ENCODE measurements around the gene ESR1. TPM values are rescaled to one million over a fixed set of nuclear protein-coding genes. Genes with fewer than 3 reads are reported as not detected.
"Not testable (repeated sequence)": the region's sequence is repeated elsewhere in the genome, so short reads cannot be mapped to it uniquely, and the experiment has no call there.

ESR1 gene
- total RNA-seq, 1 donor from 2014 or later: 0.05 TPM

DNA sequence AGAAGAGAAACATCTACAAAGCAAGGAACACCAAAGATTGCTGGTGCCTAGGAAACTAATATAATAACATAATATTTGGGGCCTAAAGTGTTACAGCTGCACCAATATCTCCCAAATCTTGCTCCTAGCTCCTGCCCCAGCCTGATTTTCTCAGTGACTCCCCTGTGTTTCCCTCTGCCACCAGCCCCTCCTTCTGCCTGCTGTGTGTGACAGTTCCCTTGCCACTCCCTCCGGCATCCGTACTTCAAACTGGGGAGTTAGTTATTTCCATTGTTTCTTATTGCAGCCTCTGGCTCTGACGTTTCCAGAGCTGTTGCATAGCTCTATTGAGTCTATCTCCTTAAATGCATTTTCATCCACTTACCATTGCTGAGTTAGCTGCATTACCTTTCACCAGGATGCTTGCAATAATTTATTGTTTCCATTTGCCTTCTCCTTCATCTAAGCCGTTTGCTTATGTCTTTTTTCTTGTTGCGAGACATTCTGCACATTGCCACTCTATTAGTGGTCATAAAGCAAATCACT, 43.1 kb downstream of the ESR1 start:
- Mint-ChIP-seq H3K27ac (ENCODE audit: unreplicated experiment) (no peak overlapping the region), H3K4me3 (ENCODE audit: unreplicated experiment) (no peak overlapping the region), H3K4me1 (ENCODE audit: low read depth, unreplicated experiment) (no peaks in the 10 kb centered on the region), H3K9me3 (ENCODE audit: unreplicated experiment) (no peaks in the 10 kb centered on the region), H3K27me3 (ENCODE audit: low read depth, unreplicated experiment) (peaks cover 11% of the 10 kb centered on the region), H3K36me3 (ENCODE audit: low read depth, unreplicated experiment) (no peaks in the 10 kb centered on the region)
- TF ChIP-seq, protein P1, sequence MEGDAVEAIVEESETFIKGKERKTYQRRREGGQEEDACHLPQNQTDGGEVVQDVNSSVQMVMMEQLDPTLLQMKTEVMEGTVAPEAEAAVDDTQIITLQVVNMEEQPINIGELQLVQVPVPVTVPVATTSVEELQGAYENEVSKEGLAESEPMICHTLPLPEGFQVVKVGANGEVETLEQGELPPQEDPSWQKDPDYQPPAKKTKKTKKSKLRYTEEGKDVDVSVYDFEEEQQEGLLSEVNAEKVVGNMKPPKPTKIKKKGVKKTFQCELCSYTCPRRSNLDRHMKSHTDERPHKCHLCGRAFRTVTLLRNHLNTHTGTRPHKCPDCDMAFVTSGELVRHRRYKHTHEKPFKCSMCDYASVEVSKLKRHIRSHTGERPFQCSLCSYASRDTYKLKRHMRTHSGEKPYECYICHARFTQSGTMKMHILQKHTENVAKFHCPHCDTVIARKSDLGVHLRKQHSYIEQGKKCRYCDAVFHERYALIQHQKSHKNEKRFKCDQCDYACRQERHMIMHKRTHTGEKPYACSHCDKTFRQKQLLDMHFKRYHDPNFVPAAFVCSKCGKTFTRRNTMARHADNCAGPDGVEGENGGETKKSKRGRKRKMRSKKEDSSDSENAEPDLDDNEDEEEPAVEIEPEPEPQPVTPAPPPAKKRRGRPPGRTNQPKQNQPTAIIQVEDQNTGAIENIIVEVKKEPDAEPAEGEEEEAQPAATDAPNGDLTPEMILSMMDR (IDR thresholded peaks at IDR 0.05; ENCODE audit: insufficient read depth, low read depth, low read length): no peak
- TF ChIP-seq EZH2 (IDR thresholded peaks at IDR 0.05; ENCODE audit: insufficient read depth, low read length): no peak
- Histone ChIP-seq H3K4me1 (ENCODE audit: insufficient read depth, low read length) (no peaks in the 10 kb centered on the region), H3K36me3 (ENCODE audit: insufficient read depth, low read length) (no peaks in the 10 kb centered on the region), H3K79me2 (ENCODE audit: insufficient read depth, low read length) (no peaks in the 10 kb centered on the region), H3K4me2 (ENCODE audit: low read length) (no peak overlapping the region), H3K9me3 (ENCODE audit: insufficient read depth, low read depth, low read length) (no peaks in the 10 kb centered on the region), H3K9ac (ENCODE audit: low read length) (no peak overlapping the region), H3K27ac (ENCODE audit: low read depth, low read length) (no peak overlapping the region), H3K4me3 (ENCODE audit: insufficient read depth, low read depth, low read length) (no peak overlapping the region), H4K20me1 (ENCODE audit: insufficient read depth, low read length) (no peaks in the 10 kb centered on the region), H3K27me3 (ENCODE audit: insufficient read depth, low read length) (no peaks in the 10 kb centered on the region), H2AFZ (ENCODE audit: low read depth, low read length) (no peak overlapping the region)
- FAIRE-seq: no peak
- DNase-seq (ENCODE audit: low read depth): no peak

DNA sequence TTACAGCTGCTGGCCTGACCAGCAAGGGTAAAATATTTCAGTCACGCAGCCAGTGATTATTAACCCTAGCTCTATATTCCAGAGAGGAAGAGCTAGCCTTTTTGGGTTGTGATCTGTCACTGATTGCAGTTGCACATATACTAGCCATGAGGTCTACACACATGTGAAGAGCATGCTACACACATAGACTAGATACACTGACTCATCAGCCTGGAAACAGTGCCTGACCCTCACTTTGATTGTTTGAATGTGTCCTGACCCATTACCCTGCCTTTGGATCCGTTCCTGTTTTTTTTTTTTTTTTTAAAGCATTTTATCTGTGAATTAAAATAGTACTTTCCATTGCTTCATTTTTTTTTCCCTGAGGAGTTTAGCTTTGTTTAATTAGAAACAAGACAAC, 50.8 kb downstream of the ESR1 start:
- TF ChIP-seq EZH2 (IDR thresholded peaks at IDR 0.05; ENCODE audit: insufficient read depth, low read length): no peak
- TF ChIP-seq, protein P1 (IDR thresholded peaks at IDR 0.05; ENCODE audit: insufficient read depth, low read depth, low read length): no peak
- no peaks in the 10 kb centered on the region for H3K9me3 ChIP-seq (ENCODE audit: insufficient read depth, low read depth, low read length)
- Mint-ChIP-seq H3K9me3 (ENCODE audit: unreplicated experiment) (no peaks in the 10 kb centered on the region), H3K27me3 (ENCODE audit: low read depth, unreplicated experiment) (peaks cover 13% of the 10 kb centered on the region), H3K36me3 (ENCODE audit: low read depth, unreplicated experiment) (no peaks in the 10 kb centered on the region), H3K27ac (ENCODE audit: unreplicated experiment) (no peak overlapping the region), H3K4me3 (ENCODE audit: unreplicated experiment) (no peak overlapping the region), H3K4me1 (ENCODE audit: low read depth, unreplicated experiment) (no peaks in the 10 kb centered on the region)
- no peaks in the 10 kb centered on the region for H3K4me1 ChIP-seq (ENCODE audit: insufficient read depth, low read length)
- DNase-seq (ENCODE audit: low read depth) (no peak), FAIRE-seq (peak; percentile 58)
- H2AFZ ChIP-seq (ENCODE audit: low read depth, low read length): no peak overlapping the region
- no peak overlapping the region for H3K4me2 ChIP-seq (ENCODE audit: low read length)
- no peaks in the 10 kb centered on the region for H4K20me1 ChIP-seq (ENCODE audit: insufficient read depth, low read length)
- H3K9ac ChIP-seq (ENCODE audit: low read length): no peak overlapping the region
- H3K27ac ChIP-seq (ENCODE audit: low read depth, low read length): no peak overlapping the region
- no peak overlapping the region for H3K4me3 ChIP-seq (ENCODE audit: insufficient read depth, low read depth, low read length)
- H3K36me3 ChIP-seq (ENCODE audit: insufficient read depth, low read length): no peaks in the 10 kb centered on the region
- H3K27me3 ChIP-seq (ENCODE audit: insufficient read depth, low read length): peaks cover 2% of the 10 kb centered on the region
- no peaks in the 10 kb centered on the region for H3K79me2 ChIP-seq (ENCODE audit: insufficient read depth, low read length)

DNA sequence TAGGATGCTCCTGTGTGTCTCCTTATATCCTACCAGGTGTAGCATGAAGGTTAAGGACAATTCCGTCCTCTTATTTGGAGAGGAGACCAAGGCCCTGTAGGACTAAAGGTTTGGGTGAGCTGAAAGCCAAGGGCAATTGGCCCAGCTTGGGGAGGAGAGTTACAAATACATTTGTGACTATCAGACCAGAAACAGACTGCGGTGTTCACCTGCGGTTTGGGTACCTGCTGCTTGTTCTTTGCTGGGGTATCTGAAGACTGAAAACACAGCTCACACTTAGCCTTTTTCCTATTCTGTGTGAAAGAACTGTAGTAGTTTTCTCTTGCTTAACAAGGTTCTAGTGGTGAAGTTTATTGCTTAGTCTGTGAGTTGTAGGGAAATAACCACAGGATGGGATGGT, 55.0 kb downstream of the ESR1 start:
- no peak overlapping the region for H3K27ac Mint-ChIP-seq (ENCODE audit: unreplicated experiment)
- H3K4me1 ChIP-seq (ENCODE audit: insufficient read depth, low read length): no peaks in the 10 kb centered on the region
- no peak overlapping the region for H2AFZ ChIP-seq (ENCODE audit: low read depth, low read length)

DNA sequence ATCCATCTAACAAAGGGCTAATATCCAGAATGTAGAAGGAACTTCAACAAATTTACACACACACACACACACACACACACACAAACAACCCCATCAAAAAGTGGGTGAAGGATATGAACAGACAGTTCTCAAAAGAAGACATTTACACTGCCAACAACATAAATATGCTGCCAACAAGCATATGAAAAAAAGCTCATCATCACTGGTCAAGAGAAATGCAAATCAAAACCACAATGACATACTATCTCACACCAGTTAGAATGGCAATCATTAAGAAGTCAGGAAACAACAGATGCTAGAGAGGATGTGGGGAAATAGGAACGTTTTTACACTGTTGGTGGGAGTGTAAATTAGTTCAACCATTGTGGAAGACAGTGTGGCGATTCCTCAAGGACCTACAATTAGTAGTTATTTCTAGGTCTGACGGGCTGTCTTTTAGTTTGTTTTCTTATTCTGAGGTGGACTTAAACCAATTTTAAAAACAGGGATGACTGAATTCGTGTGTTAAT, 59.9 kb downstream of the ESR1 start:
- H3K9me3 ChIP-seq (ENCODE audit: insufficient read depth, low read depth, low read length); FAIRE-seq; H3K4me1 Mint-ChIP-seq (ENCODE audit: low read depth, unreplicated experiment); H4K20me1 ChIP-seq (ENCODE audit: insufficient read depth, low read length); H2AFZ ChIP-seq (ENCODE audit: low read depth, low read length); H3K27ac Mint-ChIP-seq (ENCODE audit: unreplicated experiment); H3K9ac ChIP-seq (ENCODE audit: low read length); H3K27ac ChIP-seq (ENCODE audit: low read depth, low read length); H3K79me2 ChIP-seq (ENCODE audit: insufficient read depth, low read length); H3K9me3 Mint-ChIP-seq (ENCODE audit: unreplicated experiment); H3K27me3 ChIP-seq (ENCODE audit: insufficient read depth, low read length); H3K4me3 Mint-ChIP-seq (ENCODE audit: unreplicated experiment); H3K4me3 ChIP-seq (ENCODE audit: insufficient read depth, low read depth, low read length); H3K4me2 ChIP-seq (ENCODE audit: low read length); H3K36me3 Mint-ChIP-seq (ENCODE audit: low read depth, unreplicated experiment); H3K36me3 ChIP-seq (ENCODE audit: insufficient read depth, low read length); DNase-seq (ENCODE audit: low read depth); H3K27me3 Mint-ChIP-seq (ENCODE audit: low read depth, unreplicated experiment); H3K4me1 ChIP-seq (ENCODE audit: insufficient read depth, low read length): not testable (repeated sequence)

More for the DNA sequence above, 55.0 kb downstream of the ESR1 start:
- H3K36me3 ChIP-seq (ENCODE audit: insufficient read depth, low read length): no peaks in the 10 kb centered on the region
- H3K4me2 ChIP-seq (ENCODE audit: low read length): no peak overlapping the region
- H3K27me3 ChIP-seq (ENCODE audit: insufficient read depth, low read length): peaks cover 2% of the 10 kb centered on the region
- DNase-seq (ENCODE audit: low read depth) (no peak), FAIRE-seq (no peak)
- peaks cover 3% of the 10 kb centered on the region for H3K9me3 Mint-ChIP-seq (ENCODE audit: unreplicated experiment)
- peaks cover 15% of the 10 kb centered on the region for H3K27me3 Mint-ChIP-seq (ENCODE audit: low read depth, unreplicated experiment)
- H3K9me3 ChIP-seq (ENCODE audit: insufficient read depth, low read depth, low read length): no peaks in the 10 kb centered on the region
- H3K36me3 Mint-ChIP-seq (ENCODE audit: low read depth, unreplicated experiment): no peaks in the 10 kb centered on the region
- no peaks in the 10 kb centered on the region for H3K79me2 ChIP-seq (ENCODE audit: insufficient read depth, low read length)
- no peak overlapping the region for H3K27ac ChIP-seq (ENCODE audit: low read depth, low read length)
- no peaks in the 10 kb centered on the region for H3K4me1 Mint-ChIP-seq (ENCODE audit: low read depth, unreplicated experiment)
- no peaks in the 10 kb centered on the region for H4K20me1 ChIP-seq (ENCODE audit: insufficient read depth, low read length)
- no peak for TF ChIP-seq EZH2 (IDR thresholded peaks at IDR 0.05; ENCODE audit: insufficient read depth, low read length)
- TF ChIP-seq, protein P1 (IDR thresholded peaks at IDR 0.05; ENCODE audit: insufficient read depth, low read depth, low read length): no peak
- H3K4me3 ChIP-seq (ENCODE audit: insufficient read depth, low read depth, low read length): no peak overlapping the region
- H3K9ac ChIP-seq (ENCODE audit: low read length): no peak overlapping the region
- no peak overlapping the region for H3K4me3 Mint-ChIP-seq (ENCODE audit: unreplicated experiment)
